ENCODE measurements around the gene CXCL13.
"Not testable (repeated sequence)": the region's sequence is repeated elsewhere in the genome, so short reads cannot be mapped to it uniquely, and the experiment has no call there.

CXCL13 gene, protein sequence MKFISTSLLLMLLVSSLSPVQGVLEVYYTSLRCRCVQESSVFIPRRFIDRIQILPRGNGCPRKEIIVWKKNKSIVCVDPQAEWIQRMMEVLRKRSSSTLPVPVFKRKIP

GRCh38 chr4:77605210-77605902 lies at the start of gene CXCL13:
Gene CXCL13, plus strand, starts transcription at chr4:77605820. Its CDS starts 46 bp downstream, at chr4:77605866.
- DNase-seq = no peak

DNA sequence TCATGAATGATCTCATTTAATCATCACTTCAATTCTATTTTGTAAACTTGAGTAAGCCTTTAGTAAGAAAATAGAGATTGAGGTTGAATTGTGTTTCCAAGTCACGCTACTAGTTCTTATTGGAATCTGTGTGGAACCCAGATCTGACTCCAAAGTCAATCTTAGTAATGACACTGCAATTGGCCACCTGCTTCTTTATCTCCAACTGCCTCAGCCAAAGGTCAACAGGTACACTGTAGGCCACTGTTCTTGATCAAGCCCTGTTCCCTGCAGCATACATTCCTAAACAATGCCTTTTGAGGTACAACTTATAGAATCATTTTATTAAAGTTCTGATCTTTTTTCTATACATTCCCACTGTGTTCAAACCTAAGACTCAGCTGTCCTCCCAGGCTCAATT lies 45.5 kb upstream of the CXCL13 start:
- DNase-seq = no peak

DNA sequence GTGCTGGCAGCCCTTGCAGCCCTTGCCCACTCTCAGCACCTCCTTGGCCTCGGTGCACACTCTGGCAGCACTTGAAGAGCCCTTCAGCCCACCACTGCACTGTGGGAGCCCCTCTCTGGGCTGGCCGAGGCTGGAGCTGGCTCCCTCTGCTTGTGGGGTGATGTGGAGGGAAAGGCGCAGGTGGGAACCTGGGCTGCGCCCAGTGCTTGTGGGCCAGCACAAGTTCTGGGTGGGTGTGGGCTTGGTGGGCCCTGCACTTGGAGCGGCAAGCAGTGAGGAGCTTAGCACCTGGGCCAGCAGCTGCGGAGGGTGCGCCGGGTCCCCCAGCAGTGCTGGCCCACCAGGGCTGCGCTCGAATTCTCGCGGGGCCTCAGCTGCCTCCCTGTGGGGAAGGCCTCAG lies 43.9 kb upstream of the CXCL13 start:
- DNase-seq = not testable (repeated sequence)

- DNase-seq = no peak
These were observed 41.4 kb upstream of the CXCL13 start for GRCh38 chr4:77564231-77564630.

- no peak for DNase-seq
These were observed 39.5 kb upstream of the CXCL13 start for GRCh38 chr4:77566148-77566547.

DNA sequence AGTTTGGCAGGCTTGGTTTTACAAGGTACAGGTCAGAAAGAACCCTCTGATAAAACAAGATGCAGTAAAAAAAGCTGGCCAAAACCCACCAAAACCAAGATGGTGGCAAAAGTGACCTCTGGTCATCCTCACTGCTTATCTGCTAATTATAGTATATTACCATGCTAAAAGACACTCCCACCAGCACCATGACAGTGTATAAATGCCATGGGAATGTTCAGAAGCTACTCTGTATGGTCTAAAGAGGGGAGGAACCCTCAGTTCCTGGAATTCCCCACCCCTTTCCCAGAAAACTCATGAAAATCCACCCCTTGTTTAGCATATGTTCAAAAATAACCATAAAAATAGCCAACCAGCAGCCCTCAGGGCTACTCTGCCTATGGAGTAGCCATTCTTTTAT lies 38.1 kb upstream of the CXCL13 start:
- no peak for DNase-seq

- DNase-seq = not testable (repeated sequence)
These were observed 35.0 kb upstream of the CXCL13 start for GRCh38 chr4:77570508-77571214.

DNA sequence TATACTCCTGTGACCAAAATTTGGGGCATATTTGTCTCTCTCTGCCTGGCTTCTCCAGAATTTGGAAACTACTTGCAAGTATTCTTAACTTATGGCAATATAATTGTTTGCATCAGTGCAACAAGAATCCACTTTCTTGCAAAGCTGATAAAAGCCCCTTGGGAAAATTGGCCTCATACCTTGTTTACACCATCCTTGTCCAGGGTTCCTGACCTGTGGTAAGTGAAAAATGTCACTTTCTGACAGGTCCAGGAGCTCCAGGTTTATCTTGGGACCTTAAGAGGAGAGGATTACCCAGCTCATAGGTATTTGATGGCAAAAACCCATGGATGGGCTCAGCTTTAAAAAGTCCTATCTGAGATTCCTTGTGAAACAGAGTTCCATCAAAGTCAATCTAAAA lies 29.3 kb upstream of the CXCL13 start:
- no peak for DNase-seq

DNA sequence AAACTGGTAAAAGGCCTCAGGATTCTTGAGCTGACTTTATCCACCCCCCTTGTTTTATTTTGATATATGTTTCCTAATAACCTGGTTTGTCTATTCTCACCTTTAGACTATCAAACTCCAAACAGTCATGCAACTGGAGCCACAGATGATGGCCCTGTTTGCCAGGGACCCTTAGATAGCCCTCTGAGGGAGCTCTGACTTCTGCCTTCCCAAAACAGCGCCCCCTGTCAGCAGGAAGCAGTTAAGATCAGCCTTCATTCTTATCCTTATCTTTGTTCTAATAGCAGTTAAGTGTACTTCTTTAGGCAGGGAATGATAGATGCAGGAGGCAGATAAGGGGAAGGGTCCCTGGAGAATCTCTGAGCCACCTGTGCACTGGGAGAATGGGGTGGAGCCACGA lies 27.5 kb upstream of the CXCL13 start:
- no peak for DNase-seq

DNA sequence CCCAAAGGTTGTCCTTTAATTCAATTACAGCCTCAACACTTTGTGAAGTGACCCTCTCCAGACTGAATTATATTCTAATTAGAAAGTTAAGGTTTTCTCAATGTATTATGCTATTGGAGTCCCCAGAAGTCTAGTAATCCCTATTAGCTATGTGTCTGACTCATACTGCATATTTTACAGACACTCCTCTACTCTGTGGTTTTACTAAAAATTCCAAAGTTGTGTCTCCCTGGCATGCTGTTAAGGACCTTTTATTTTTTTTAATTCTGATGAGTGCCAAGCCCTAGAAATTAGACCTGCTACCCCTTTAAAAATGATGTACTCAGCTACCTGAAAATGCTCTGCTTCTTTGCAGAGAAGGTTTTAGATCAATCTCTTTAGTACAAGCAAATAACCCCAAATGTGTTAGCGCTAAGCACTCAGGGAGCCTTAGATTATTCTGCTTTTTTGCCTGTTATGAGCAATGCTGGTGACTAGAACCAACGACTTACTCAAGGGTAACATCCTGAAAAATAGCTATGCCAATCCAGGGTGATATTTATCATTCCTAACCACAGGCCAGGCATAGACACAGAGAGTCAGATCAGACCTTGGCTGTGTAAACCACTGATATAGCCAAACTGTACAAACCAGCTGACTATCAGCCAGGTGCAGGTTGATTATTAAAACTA lies 26.1 kb upstream of the CXCL13 start:
- DNase-seq = no peak

DNA sequence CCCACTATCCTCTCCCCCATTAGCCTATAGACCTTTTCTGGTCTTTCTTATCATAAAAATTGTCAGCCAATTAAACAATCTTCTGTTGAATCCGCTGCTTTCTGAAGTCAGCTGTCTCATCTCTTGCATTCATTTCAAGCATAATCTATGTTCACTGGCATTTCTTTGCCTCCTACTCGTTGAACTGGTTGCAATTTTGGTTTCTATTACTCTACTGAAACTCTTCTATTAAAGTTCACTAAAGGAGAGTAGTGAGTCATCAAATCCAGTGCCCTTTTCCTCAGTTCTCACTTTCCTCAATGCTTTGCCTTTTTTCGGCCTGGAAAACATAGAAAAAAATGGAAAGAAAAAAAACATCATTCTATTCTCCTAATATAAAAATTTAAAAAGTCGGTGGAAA lies 23.9 kb upstream of the CXCL13 start:
- DNase-seq = no peak

- DNase-seq = no peak
These were observed 23.5 kb upstream of the CXCL13 start for GRCh38 chr4:77582156-77582555.

DNA sequence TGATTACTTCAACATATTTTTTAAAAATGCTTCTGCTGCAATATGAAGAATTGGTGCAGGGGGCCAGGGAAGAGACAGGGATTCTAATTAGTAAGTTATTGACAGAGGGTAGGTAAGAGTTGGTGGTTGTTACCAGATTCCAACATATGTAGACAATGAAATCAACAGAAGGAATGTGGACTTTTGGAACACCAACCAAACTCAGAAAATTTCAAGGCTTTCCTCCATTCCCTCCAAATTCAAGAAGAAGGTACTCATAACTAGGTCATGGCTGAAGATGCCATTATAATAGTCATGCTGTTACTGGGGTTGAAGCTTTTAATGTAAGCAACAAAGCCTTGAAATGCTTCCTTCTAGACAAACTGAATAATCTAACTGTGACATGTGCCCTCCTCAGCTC lies 22.9 kb upstream of the CXCL13 start:
- DNase-seq = no peak

- DNase-seq = no peak
These were observed 18.7 kb upstream of the CXCL13 start for GRCh38 chr4:77586951-77587383.

DNA sequence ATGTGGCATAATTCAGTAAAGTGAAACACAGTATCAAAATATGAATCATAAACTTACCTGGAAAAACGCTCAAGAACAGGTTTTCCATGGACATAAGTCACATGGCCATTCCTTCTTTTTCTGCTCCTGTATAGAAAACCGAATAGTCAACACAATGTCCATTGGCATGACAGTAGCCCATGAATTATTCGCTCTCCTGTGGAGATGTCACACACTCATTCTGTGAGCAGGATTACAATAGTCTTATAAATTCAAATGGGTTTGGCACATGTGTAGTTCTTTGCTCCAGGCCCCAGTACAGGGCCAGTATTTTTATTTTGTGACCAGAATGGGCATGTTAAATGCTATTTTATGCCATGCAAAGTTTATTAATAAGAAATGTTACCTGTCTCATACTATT lies 15.1 kb upstream of the CXCL13 start:
- no peak for DNase-seq

DNA sequence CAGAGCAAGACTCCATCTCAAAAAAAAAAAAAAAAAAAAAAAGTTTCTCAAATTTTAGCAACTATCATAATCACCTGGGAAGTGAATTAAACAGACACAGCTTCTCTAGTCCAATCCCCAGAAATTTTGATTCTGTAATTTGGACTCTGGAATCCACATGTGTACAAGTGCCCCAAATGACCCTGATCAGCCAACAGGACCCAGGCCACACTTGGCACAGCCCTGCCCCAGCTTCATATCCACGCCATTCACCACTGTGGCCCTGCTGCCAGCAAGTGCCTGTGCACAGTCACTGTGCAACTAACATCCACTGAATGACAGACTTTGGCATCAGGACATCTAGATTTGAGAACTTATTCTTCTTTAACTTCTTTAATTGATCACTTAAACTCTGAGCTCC lies 14.1 kb upstream of the CXCL13 start:
- no peak for DNase-seq

DNA sequence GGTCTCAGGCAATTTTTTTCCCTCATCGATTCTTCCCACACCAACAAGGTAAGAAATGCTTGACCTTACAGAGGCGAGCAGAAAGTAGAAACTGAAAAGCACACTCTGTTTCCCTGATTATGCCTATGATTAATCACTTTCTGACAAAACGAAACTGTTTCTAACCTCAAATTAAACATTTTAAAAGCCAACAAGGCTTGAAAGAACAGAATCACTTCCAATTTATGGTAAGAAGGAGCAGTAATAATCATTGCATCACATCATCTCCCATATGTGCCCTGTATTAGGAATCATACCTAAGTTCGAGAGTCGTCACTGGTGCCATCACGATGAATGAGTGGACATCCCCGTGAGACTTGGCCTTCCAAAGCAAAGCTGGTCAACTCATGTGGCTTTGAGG lies 12.5 kb upstream of the CXCL13 start:
- no peak for DNase-seq

GRCh38 chr4:77593993-77594392 lies 11.6 kb upstream of the CXCL13 start:
- DNase-seq = no peak

DNA sequence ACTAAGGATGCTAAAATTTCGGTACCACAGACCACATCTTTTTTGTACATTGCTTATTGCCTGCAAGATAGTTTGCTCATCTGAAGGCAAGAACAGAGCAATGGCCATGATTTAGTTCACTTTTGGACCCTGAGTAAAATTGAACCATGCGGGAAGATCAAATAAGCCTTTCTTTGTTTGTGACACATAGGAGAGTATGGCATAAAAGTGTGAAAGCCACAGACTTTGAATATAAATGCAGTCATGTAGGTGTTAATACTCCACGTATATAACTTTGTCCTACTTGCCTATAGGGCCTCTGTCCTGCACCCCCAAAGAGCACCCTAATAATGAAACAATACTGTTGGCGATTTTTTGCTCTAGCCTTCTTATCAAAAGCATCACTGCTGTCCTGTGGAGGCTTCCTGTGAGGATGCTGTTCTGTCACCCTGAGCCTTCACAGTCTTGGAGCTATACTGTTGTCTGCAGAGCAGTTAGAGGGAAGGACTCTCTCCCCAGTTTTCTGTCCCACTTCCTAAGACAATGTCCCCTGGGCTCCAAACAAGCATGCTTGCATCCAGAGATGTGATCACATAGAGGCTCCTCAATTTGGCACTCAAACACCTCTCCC lies 10.2 kb upstream of the CXCL13 start:
- no peak for DNase-seq

GRCh38 chr4:77599378-77599777 lies 6.2 kb upstream of the CXCL13 start:
- DNase-seq = no peak

GRCh38 chr4:77600521-77601451 lies 4.8 kb upstream of the CXCL13 start:
- no peak for DNase-seq

- DNase-seq = no peak
These were observed 3.9 kb upstream of the CXCL13 start for GRCh38 chr4:77601614-77602187.

Measured in NCI-H1417 treated with DMSO at 0.1 percent for 48 hours (cell line).